Stimulated activated naive B cell treated with anti-CD40 and anti-IgM and Interleukin-4, amounts not matched to agents 10 μg/mL and 1 μg/mL and 100 μg/mL, for 72 hours (primary cell): Measurements from ENCODE around the gene RPAP2.
"Not testable (repeated sequence)": the region's sequence is repeated elsewhere in the genome, so short reads cannot be mapped to it uniquely, and the experiment has no call there.

Experiments used
- ATAC-seq, 2 donors: fragments of 150-1000 bp; cut with Tn5 transposase; replicated peaks; 2 replicates each; pipeline ENCODE4 v1.10.0; 2021; ENCODE audit warnings: moderate library complexity in 1 of 2
- DNase-seq: peaks from one replicate; pipeline ENCODE4 v3.0.0; 2021
- H3K27ac Mint-ChIP-seq: one replicate; pipeline ENCODE4 v1.8.0; 2022; ENCODE audit warnings: mild to moderate bottlenecking, mixed read lengths
- H3K27me3 Mint-ChIP-seq, 2 donors: one replicate each; pipeline ENCODE4 v1.8.0; 2022; ENCODE audit warnings: mixed read lengths in 2 of 2
- H3K36me3 Mint-ChIP-seq, 2 donors: one replicate each; pipeline ENCODE4 v1.8.0; 2022; ENCODE audit warnings: mixed read lengths in 2 of 2, mild to moderate bottlenecking in 1 of 2
- H3K4me1 Mint-ChIP-seq, 2 donors: one replicate each; pipeline ENCODE4 v1.8.0; 2022; ENCODE audit warnings: mixed read lengths in 2 of 2, mild to moderate bottlenecking in 1 of 2
- H3K4me3 Mint-ChIP-seq, 2 donors: one replicate each; pipeline ENCODE4 v1.8.0; 2022; ENCODE audit warnings: mild to moderate bottlenecking in 2 of 2, mixed read lengths in 2 of 2, moderate library complexity in 1 of 2
- H3K9me3 Mint-ChIP-seq, 2 donors: one replicate each; pipeline ENCODE4 v1.8.0; 2022; ENCODE audit warnings: mixed read lengths in 2 of 2, mild to moderate bottlenecking in 1 of 2

The RPAP2 gene

DNA sequence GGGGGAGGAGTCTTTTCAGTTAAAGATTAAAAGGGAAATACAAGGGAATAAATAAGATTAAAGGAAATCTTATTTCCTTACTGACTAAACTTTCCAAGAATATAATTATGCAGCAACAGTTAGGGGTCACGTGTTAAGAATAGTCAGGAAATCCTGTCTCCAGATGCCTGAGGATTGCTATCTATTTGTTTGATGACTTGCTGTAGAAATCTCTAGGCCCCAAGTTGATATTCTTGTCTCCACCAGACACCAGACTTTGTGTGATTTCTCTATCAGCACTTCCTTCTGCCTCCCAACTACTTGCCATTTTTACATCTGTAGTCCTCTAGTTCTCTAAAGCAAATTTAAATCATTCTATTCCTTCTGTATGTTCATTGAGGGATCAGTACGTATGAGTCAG lies 77.5 kb downstream of the RPAP2 start:
- H3K9me3 Mint-ChIP-seq = peaks cover 3 to 5% of the 10 kb centered on the region in 2 donors
- H3K4me1 Mint-ChIP-seq = no peaks in the 10 kb centered on the region
- H3K27me3 Mint-ChIP-seq = no peaks in the 10 kb centered on the region
- ATAC-seq = no peak
- no peak for DNase-seq
- H3K27ac Mint-ChIP-seq = no peak overlapping the region
- no peak overlapping the region for H3K4me3 Mint-ChIP-seq
- peaks cover 11 to 28% of the 10 kb centered on the region in 2 donors for H3K36me3 Mint-ChIP-seq

DNA sequence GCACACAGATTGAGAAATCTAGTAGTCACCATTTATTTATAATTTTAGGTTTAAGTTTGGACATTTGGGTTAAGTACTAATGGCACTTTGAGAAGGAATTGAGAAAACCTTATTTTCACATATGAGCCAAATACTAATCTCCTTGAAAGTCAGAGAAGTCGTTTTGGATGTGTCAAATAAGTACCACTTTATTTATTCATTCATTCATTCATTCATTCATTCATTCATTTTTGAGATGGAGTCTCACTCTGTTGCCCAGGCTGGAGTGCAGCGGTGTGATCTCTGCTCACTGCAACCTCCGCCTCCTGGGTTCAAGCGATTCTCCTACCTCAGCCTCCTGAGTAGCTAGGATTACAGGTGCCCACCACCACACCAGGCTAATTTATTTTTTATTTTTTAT lies 79.1 kb downstream of the RPAP2 start:
- ATAC-seq, H3K4me1 Mint-ChIP-seq, H3K4me3 Mint-ChIP-seq, H3K27ac Mint-ChIP-seq, DNase-seq, H3K9me3 Mint-ChIP-seq, H3K27me3 Mint-ChIP-seq: not testable (repeated sequence)
- peaks cover 16 to 27% of the 10 kb centered on the region in 2 donors for H3K36me3 Mint-ChIP-seq

DNA sequence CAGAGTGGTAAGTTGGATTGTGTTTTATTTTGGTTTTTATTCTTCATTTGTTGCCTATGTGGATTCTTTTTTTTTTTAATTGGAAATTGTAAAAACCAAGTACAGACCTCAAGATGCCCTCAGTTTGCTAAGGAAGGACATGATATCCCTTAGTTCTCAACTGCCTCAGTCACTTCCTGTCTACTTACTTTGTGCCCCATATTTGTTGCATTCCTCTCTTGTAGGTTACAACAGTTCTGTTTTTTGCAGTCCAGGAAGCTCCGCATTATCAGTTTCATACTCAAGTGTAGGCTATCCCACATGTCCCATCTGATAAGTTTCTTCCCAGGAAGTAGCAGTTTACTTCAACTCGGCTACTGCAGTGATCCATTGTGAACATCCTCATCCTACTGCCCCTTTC lies 82.0 kb downstream of the RPAP2 start:
- Mint-ChIP-seq H3K36me3 (peaks cover 29 to 35% of the 10 kb centered on the region in 2 donors), H3K27me3 (no peaks in the 10 kb centered on the region), H3K4me3 (no peak overlapping the region), H3K27ac (no peak overlapping the region), H3K4me1 (no peaks in the 10 kb centered on the region), H3K9me3 (peaks cover 5 to 6% of the 10 kb centered on the region in 2 donors)
- ATAC-seq (no peak), DNase-seq (no peak)

DNA sequence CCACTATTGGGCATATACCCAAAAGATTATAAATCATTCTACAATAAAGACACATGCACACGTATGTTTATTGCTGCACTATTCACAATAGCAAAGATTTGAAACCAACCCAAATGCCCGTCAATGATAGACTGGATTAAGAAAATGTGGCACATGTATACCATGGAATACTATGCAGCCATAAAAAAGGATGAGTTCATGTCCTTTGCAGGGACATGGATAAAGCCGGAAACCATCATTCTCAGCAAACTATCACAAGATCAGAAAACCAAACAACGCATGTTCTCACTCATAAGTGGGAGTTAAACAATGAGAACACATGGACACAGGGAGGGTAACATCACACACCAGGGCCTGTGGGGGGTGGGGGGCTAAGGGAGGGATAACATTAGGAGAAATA lies 95.1 kb downstream of the RPAP2 start:
- Mint-ChIP-seq H3K4me1 (peaks cover 2 to 20% of the 10 kb centered on the region in 2 donors), H3K9me3 (peaks cover 32% of the 10 kb centered on the region in 2 donors), H3K36me3 (peaks cover 17 to 33% of the 10 kb centered on the region in 2 donors)
- H3K4me3 Mint-ChIP-seq, H3K27me3 Mint-ChIP-seq, ATAC-seq, H3K27ac Mint-ChIP-seq, DNase-seq: not testable (repeated sequence)

DNA sequence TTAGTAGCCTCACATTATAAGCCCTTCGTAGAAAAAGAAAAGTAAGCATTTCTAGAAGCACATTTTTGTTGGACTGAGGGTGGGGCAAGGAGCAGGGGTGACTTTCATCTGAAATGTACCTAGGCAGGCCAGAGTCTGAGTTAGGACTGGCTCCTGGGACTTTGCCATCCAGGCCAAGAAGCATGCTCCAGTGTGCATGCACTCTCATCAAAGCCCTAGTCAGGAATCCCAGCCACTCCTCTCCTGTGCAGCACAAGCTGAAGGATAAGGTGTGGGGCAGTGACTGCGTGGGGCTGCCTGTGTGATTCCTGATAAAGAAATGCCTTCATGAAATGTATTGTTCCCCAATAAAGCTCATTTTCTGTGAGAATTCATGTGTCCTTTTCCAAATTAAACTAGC lies 99.7 kb downstream of the RPAP2 start:
- Mint-ChIP-seq H3K9me3 (peaks cover 9 to 12% of the 10 kb centered on the region in 2 donors), H3K27me3 (no peaks in the 10 kb centered on the region), H3K4me3 (no peak overlapping the region), H3K27ac (peak overlapping the region; percentile 20), H3K36me3 (peaks cover 5 to 21% of the 10 kb centered on the region in 2 donors), H3K4me1 (peaks cover 15 to 35% of the 10 kb centered on the region in 2 donors)
- DNase-seq = no peak
- ATAC-seq = peak in 1 of 2 donors; percentile 7

DNA sequence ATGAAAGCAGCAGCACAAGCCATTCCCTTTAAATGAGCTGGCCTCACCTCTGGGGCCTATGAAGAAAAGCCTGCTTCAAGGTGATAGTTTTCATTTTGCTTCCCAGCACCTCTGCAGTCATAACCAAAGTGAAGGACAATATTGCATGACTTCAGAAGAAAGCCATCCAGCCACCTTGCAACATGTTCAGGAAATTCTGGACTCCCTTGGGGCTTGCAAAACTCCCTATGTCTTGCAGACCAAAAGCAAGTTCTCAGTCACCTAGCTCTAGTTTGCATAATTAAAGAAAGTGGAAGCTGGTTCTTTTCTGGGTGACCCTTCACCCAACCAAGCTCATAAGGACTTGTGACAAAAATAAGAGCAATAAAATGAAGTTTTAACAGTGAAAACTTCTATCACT lies 100.2 kb downstream of the RPAP2 start:
- Mint-ChIP-seq H3K27me3 (no peaks in the 10 kb centered on the region), H3K9me3 (peaks cover 10 to 12% of the 10 kb centered on the region in 2 donors), H3K27ac (peak overlapping the region; percentile 42), H3K36me3 (peaks cover 7 to 23% of the 10 kb centered on the region in 2 donors), H3K4me3 (peak overlapping the region in 1 of 2 donors; percentile 4), H3K4me1 (peaks cover 15 to 35% of the 10 kb centered on the region in 2 donors)
- peak; percentile 75 for DNase-seq
- ATAC-seq = peak; percentile 98 to 99

DNA sequence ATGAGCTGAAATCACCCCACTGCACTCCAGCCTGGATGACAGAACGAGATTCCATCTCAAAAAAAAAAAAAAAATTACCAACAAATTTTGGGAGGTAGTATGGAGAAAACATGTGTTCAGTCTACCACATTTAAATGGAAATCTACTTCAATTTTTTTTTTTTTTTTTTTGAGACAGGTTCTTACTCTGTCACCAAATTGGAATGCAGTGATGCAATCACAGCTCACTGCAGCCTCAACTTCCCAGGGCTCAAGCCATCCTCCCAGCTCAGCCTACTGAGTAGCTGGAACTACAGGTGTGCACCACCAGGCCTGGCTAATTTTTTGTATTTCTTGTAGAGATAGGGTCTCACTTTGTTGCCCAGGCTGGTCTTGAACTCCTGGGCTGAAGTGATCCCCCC lies 105.8 kb downstream of the RPAP2 start:
- Mint-ChIP-seq H3K27me3 (no peaks in the 10 kb centered on the region), H3K36me3 (peaks cover 5 to 20% of the 10 kb centered on the region in 2 donors), H3K27ac (no peak overlapping the region), H3K9me3 (peaks cover 10 to 13% of the 10 kb centered on the region in 2 donors), H3K4me3 (no peak overlapping the region), H3K4me1 (peaks cover 7 to 8% of the 10 kb centered on the region in 2 donors)
- ATAC-seq = no peak
- no peak for DNase-seq

DNA sequence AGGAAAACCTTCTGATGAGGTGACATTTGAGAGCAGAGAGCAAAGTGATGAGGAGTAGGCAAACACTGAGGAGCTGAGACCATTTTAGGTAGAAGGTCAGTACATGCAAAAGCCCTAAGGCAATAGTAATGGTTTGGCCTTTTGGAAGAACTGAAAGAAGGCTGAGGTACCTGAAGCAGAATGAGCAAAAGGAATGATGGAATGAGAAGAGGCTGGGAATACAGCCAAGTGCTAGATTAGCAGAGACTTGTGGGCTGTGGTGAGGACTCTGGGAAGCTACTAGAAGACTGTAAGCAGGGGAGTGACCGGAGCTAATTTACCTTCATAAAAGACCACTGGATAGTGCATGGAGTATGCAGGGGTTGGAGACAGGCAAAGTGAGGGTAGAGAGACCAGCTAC lies 110.0 kb downstream of the RPAP2 start:
- Mint-ChIP-seq H3K4me1 (no peaks in the 10 kb centered on the region), H3K36me3 (peaks cover 2 to 5% of the 10 kb centered on the region in 2 donors), H3K4me3 (no peak overlapping the region), H3K27ac (no peak overlapping the region), H3K9me3 (peaks cover 3 to 4% of the 10 kb centered on the region in 2 donors), H3K27me3 (no peaks in the 10 kb centered on the region)
- DNase-seq (no peak), ATAC-seq (no peak)

DNA sequence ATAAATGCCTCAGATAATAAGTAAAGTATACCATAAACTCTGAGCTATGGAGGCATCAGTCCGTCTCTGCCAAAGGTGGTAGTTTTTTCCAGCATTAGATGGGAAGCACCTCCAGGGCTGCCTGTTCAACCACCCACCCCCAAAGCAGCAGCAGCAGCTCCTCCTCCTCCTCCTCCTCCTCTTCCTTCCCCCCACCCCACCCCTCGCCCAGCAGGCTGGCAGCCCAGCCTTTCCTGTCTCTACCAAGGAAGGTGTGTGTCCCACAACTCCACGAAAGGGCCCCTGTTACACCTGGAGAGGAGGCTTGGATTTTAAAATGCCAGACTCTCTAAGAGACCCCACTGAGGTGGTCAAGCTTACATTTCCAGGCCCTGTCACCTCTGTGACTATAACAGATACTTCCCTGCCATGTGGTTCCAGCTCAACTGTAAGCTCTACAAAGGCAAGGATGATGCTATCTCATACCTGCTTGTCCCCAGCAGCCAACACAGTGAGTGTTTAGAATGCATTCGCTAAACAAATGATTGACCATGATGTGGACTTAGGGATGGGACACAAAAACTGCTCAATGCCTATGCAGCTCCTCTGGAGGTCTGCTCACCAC lies 111.2 kb downstream of the RPAP2 start:
- Mint-ChIP-seq H3K4me3 (no peak overlapping the region), H3K36me3 (no peaks in the 10 kb centered on the region), H3K27ac (no peak overlapping the region), H3K4me1 (no peaks in the 10 kb centered on the region), H3K27me3 (no peaks in the 10 kb centered on the region), H3K9me3 (no peaks in the 10 kb centered on the region)
- ATAC-seq (no peak), DNase-seq (no peak)

DNA sequence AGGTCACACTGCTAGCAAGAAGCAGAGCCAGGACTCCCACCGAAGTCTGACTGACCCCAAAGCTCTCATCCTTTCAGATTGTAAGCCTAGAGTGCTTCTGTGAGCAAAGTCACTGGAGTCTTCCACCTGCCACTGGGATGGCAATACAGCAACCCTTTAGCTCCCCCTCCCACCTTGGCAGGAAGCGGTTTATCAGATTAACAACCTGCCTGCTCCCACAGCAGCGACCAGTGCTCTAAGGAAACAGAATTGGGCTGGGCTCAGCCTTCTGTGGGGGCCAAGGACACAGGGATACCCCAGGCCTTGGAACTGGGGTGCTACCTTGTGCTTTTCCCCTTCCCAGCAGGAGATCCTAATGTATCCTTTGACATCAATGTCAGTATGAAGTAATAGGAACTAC lies 111.8 kb downstream of the RPAP2 start:
- DNase-seq = no peak
- H3K27me3 Mint-ChIP-seq = no peaks in the 10 kb centered on the region
- H3K27ac Mint-ChIP-seq = no peak overlapping the region
- no peak overlapping the region for H3K4me3 Mint-ChIP-seq
- no peaks in the 10 kb centered on the region for H3K9me3 Mint-ChIP-seq
- H3K36me3 Mint-ChIP-seq = no peaks in the 10 kb centered on the region
- H3K4me1 Mint-ChIP-seq = no peaks in the 10 kb centered on the region
- no peak for ATAC-seq

DNA sequence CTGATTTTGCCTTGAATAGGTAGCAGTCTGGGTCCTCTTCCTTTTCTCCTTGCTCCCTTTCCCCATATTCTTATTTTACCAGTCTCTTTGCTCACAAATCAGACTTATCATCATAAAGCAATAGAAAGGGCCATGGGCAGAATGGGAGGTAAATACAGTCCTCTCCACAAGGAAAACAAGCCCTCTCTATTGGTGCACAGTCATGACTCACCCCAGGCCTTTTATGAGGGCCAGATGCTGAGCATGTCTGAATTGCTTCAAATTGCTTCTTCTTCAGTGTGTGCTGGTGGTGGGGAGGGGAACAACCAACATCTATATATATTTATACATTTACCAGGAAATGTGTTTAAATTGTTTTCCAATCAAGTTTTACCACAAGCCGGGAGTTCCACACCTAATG lies 112.7 kb downstream of the RPAP2 start:
- H3K27ac Mint-ChIP-seq = no peak overlapping the region
- no peaks in the 10 kb centered on the region for H3K9me3 Mint-ChIP-seq
- ATAC-seq (no peak), DNase-seq (no peak)
- no peaks in the 10 kb centered on the region for H3K27me3 Mint-ChIP-seq
- H3K4me3 Mint-ChIP-seq = no peak overlapping the region
- H3K36me3 Mint-ChIP-seq = no peaks in the 10 kb centered on the region
- no peaks in the 10 kb centered on the region for H3K4me1 Mint-ChIP-seq

DNA sequence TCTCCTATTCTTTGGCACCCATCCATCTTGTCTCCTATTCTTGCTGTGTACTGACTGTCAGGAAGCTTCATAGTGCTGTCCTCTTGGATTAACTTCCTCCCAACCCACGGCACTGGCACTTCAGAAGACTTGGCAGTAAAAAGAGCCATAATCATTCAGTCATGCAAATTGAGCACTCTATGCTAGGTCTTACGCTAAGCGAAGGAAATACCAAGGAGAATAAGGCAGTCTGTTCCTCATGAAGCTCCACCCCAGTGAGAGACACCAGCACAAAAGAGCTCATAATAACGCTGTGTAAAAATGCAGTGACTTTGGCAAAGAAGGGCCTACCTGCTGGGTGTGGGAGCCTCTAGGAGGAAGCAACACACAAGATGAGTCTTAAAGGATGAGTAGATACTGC lies 120.8 kb downstream of the RPAP2 start:
- Mint-ChIP-seq H3K4me1 (peaks cover 0 to 5% of the 10 kb centered on the region in 2 donors), H3K27me3 (no peaks in the 10 kb centered on the region), H3K9me3 (no peaks in the 10 kb centered on the region), H3K27ac (no peak overlapping the region), H3K4me3 (no peak overlapping the region), H3K36me3 (no peaks in the 10 kb centered on the region)
- ATAC-seq (no peak), DNase-seq (no peak)

DNA sequence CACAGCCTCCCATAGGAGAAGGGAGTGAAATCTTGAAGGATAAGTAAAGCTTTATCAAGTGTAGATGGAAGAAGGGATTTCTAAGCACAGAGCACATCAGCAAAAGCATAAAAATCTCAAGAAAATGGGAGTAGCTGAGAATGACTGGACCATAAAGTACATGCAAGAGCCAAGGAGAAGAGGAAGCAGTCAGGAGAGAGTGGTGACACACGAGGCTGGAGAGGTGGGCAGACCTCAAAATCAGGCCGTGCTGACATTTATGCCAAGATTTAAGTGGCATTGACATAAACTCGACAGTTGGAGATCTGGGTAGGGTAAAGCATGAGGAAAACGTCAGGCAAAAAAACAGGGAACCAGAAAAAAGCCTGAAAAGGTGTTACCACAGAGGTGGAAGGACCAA lies 125.5 kb downstream of the RPAP2 start:
- Mint-ChIP-seq H3K27ac (no peak overlapping the region), H3K4me1 (peaks cover 0 to 5% of the 10 kb centered on the region in 2 donors), H3K36me3 (no peaks in the 10 kb centered on the region), H3K27me3 (no peaks in the 10 kb centered on the region), H3K9me3 (no peaks in the 10 kb centered on the region), H3K4me3 (no peak overlapping the region)
- no peak for ATAC-seq
- no peak for DNase-seq

DNA sequence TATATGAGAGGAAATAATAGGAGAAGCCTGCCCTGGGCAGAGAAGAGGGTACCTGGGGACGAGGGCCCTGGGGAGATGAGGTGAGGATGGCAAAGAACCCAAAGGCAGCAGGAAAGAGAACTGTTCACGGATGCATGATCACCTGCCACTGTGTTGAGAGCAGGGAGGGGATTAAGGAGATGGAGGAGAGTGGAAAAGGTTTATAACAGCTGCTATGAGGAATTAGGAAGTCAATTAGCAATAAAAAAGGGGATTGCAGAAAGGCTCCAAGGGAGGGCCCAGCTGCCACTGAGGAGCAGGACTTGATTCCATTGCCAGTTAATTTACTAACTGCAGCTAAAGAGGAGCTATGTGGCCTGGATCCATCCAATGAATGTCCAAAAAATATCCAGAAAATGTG lies 126.8 kb downstream of the RPAP2 start:
- H3K27me3 Mint-ChIP-seq = no peaks in the 10 kb centered on the region
- ATAC-seq = no peak

DNA sequence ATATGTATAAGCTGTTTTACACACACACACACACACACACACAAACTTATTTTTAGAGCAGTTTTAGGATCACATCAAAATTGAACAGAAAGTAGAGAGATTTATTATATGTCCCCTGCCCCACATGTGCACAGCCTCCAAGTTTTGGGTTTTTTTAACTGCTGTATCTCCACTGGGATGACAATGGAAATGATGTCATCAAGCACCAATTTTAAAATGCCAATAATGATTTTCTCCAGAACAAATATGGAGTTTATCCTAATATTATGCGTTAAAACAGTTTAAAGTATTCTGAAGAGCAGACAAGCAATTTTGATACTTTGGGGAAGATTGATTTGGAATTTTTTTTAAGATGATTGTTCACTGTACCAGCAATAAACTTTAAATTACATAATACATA lies 131.2 kb downstream of the RPAP2 start:
- no peak overlapping the region for H3K4me3 Mint-ChIP-seq
- no peak for ATAC-seq
- H3K36me3 Mint-ChIP-seq = no peaks in the 10 kb centered on the region
- DNase-seq = no peak
- no peaks in the 10 kb centered on the region for H3K27me3 Mint-ChIP-seq
- peaks cover 0 to 5% of the 10 kb centered on the region in 2 donors for H3K9me3 Mint-ChIP-seq
- peaks cover 0 to 2% of the 10 kb centered on the region in 2 donors for H3K4me1 Mint-ChIP-seq
- no peak overlapping the region for H3K27ac Mint-ChIP-seq

More for the DNA sequence above, 126.8 kb downstream of the RPAP2 start:
- DNase-seq = no peak
- H3K27ac Mint-ChIP-seq = peak overlapping the region; percentile 44
- H3K36me3 Mint-ChIP-seq = no peaks in the 10 kb centered on the region
- peaks cover 0 to 5% of the 10 kb centered on the region in 2 donors for H3K4me1 Mint-ChIP-seq
- no peak overlapping the region for H3K4me3 Mint-ChIP-seq
- H3K9me3 Mint-ChIP-seq = no peaks in the 10 kb centered on the region
